Measurements from ENCODE around the gene ANP32A. TPM values are rescaled to one million over a fixed set of nuclear protein-coding genes. Genes with fewer than 3 reads are reported as not detected.

ANP32A gene
- total and polyA plus RNA-seq, 9 of the 15 experiments (the other 6 are each of a cell fraction or from before 2014, with no cell fraction given): 13.2 to 656 (median 210) TPM

GRCh38 chr15:68821190-68821840 is 620 bp upstream of the ANP32A start:
- DNase-seq (ENCODE audit: extremely low read depth in 1 of 4, low spot score in 3 of 4) (peak in 3 of 4 experiments; percentile 38 to 84 (median 82)), ATAC-seq (peak; percentile 14), FAIRE-seq (no peak)
- Histone ChIP-seq H4K20me1 (replicated peaks; ENCODE audit: control insufficient read depth, insufficient read depth, low read length) (peaks cover 6% of the 10 kb centered on the region), H3K4me1 (replicated peaks in 1 of 2; ENCODE audit: control insufficient read depth in 2 of 2, insufficient read depth in 2 of 2, low read length in 2 of 2) (peaks cover 10 to 15% of the 10 kb centered on the region in 2 experiments; a peak in 4 of 5 replicates), H3K27ac (ENCODE audit: extremely low read depth, low read depth, low read length) (peak overlapping the region; percentile 99), H2AFZ (ENCODE audit: low read depth, low read length) (peak overlapping the region; percentile 68), H3K27me3 (ENCODE audit: control insufficient read depth in 2 of 2, insufficient read depth in 2 of 2, low read length in 2 of 2) (no peaks in the 10 kb centered on the region), H3K9me3 (replicated peaks; ENCODE audit: control insufficient read depth, insufficient read depth, low read depth, low read length) (no peaks in the 10 kb centered on the region), H3K9ac (ENCODE audit: insufficient read depth in 1 of 2, low read depth in 2 of 2, low read length in 2 of 2) (peak overlapping the region; percentile 70 to 96), H3K4me2 (ENCODE audit: insufficient read depth, low read length) (peak overlapping the region; percentile 77), H3K4me3 (peak overlapping the region; percentile 63), H3K9me1 (ENCODE audit: control insufficient read depth, insufficient read depth, low read length) (no peaks in the 10 kb centered on the region), H3K36me3 (ENCODE audit: control insufficient read depth, insufficient read depth, low read length) (peaks cover 6% of the 10 kb centered on the region; the same call in 1 of the 3 replicates), H3K79me2 (ENCODE audit: control insufficient read depth, insufficient read depth, low read length) (peaks cover 65% of the 10 kb centered on the region)
- ChIA-PET POLR2A (interaction anchor here (0.6 kb wide), 1 partner anchor 395 kb away, joined by 3 read pairs; no protein-coding TSS in a partner anchor), CTCF (ENCODE audit: low intra/inter-chr PET ratio) (no interaction called here)
- intact Hi-C loops (cut with micrococcal nuclease) (no loop called here), in situ Hi-C loops (cut with MboI) (no loop called here)
- BruUV-seq (replicated peaks): no TSS peak
- WGBS (ENCODE audit: insufficient coverage, low coverage, missing lambda C conversion rate): 0% methylated on average over 8 of the region's 60 CpGs
- TF ChIP-seq ZNF384 (IDR thresholded peaks at IDR 0.05; ENCODE audit: low read depth, low read length): no peak
- no peak for TF ChIP-seq SMARCA4 (IDR thresholded peaks at IDR 0.05)
- no peak for TF ChIP-seq ETS1 (conservative IDR thresholded peaks at IDR 0.05; ENCODE audit: control insufficient read depth, low read depth, low read length)
- no peak for TF ChIP-seq THRB (CRISPR knock-in tag; conservative IDR thresholded peaks at IDR 0.05)
- no peak for TF ChIP-seq L3MBTL2 (IDR thresholded peaks at IDR 0.05)
- TF ChIP-seq CLOCK (CRISPR knock-in tag; IDR thresholded peaks at IDR 0.05; ENCODE audit: borderline replicate concordance): no peak
- no peak for TF ChIP-seq MIER1 (IDR thresholded peaks at IDR 0.05; ENCODE audit: low read depth)
- TF ChIP-seq SP1 (CRISPR knock-in tag; IDR thresholded peaks at IDR 0.05): no peak
- no peak for TF ChIP-seq SPI1 (IDR thresholded peaks at IDR 0.05; ENCODE audit: borderline replicate concordance, low read depth, low read length)
- no peak for TF ChIP-seq ERF (CRISPR knock-in tag; IDR thresholded peaks at IDR 0.05)
- no peak for TF ChIP-seq ZFP1 (CRISPR knock-in tag; IDR thresholded peaks at IDR 0.05)
- TF ChIP-seq BCOR (IDR thresholded peaks at IDR 0.05): no peak
- TF ChIP-seq GATA2 (CRISPR knock-in tag; IDR thresholded peaks at IDR 0.05): no peak
- TF ChIP-seq BRF2 (IDR thresholded peaks at IDR 0.05; ENCODE audit: borderline replicate concordance, insufficient read depth, insufficient read length): no peak
- TF ChIP-seq FOXM1 (IDR thresholded peaks at IDR 0.05; ENCODE audit: low read depth): no peak
- TF ChIP-seq FOXM1 (CRISPR knock-in tag; IDR thresholded peaks at IDR 0.05; ENCODE audit: low read depth): no peak
- TF ChIP-seq ZNF311 (CRISPR knock-in tag; IDR thresholded peaks at IDR 0.05): no peak

Data from K562 (cell line).